Gastroesophageal sphincter (tissue), 4 donors: Measurements from ENCODE around the gene MEF2A. TPM values are rescaled to one million over a fixed set of nuclear protein-coding genes. Genes with fewer than 3 reads are reported as not detected.
"Not testable (repeated sequence)": the region's sequence is repeated elsewhere in the genome, so short reads cannot be mapped to it uniquely, and the experiment has no call there.

Experiments
- ATAC-seq: fragments of 150-250 bp; one replicate; pipeline ENCODE4 v1.9.1; 2016; ENCODE audit warnings: mild to moderate bottlenecking, moderate library complexity
- H3K27ac ChIP-seq, 4 donors: fragments of 200-600 bp; sonication (generic) in 3 of 4; 1 replicate in 3 of 4; 2 replicates in 1 of 4; pipeline ENCODE4 v1.5.1; 2016 to 2019
- H3K27me3 ChIP-seq: fragments of 200-600 bp; sonication (generic); one replicate; pipeline ENCODE4 v1.5.1; 2019
- H3K36me3 ChIP-seq, 2 donors: fragments of 200-600 bp; sonication (generic); one replicate each; pipeline ENCODE4 v1.5.1; 2019; ENCODE audit warnings: control low read depth in 1 of 2
- H3K4me1 ChIP-seq, 3 donors: fragments of 200-600 bp; sonication (generic); 1 replicate in 2 of 3; 2 replicates in 1 of 3; pipeline ENCODE4 v1.5.1; 2016 to 2019; ENCODE audit warnings: control low read depth in 2 of 3
- H3K4me3 ChIP-seq, 2 donors: fragments of 200-600 bp; sonication (generic); one replicate each; pipeline ENCODE4 v1.5.1; 2019; ENCODE audit warnings: mild to moderate bottlenecking in 1 of 2, moderate library complexity in 1 of 2
- H3K9me3 ChIP-seq, 3 donors: fragments of 200-600 bp; sonication (generic); one replicate each; pipeline ENCODE4 v1.5.1; 2017 to 2019; ENCODE audit warnings: control low read depth in 2 of 3
- EP300 ChIP-seq: sonication (generic); formaldehyde crosslinking; IDR thresholded peaks from one replicate; pipeline ENCODE4 v1.6.1; 2017; ENCODE audit warnings: antibody characterized with exemption, mild to moderate bottlenecking
- POLR2A ChIP-seq, 2 donors: fragments of 450-650 bp; IDR thresholded peaks; one replicate each; pipeline ENCODE4 v1.6.1; 2017; ENCODE audit warnings: antibody characterized with exemption in 2 of 2, mild to moderate bottlenecking in 2 of 2, moderate library complexity in 1 of 2
- POLR2AphosphoS5 ChIP-seq: sonication (generic); formaldehyde crosslinking; IDR thresholded peaks from one replicate; pipeline ENCODE4 v1.6.1; 2017; ENCODE audit warnings: antibody characterized with exemption
- WGBS, 2 donors: methylation state at CpG; one replicate each; pipeline ENCODE4 v1.1.5; 2018; ENCODE audit warnings: low coverage in 1 of 2; 5-methylcytosine and 5-hydroxymethylcytosine counted together
- total RNA-seq, 4 donors: library from RNA; depleted of rRNA; stranded (reverse); fragments of >200 nt; gene quantifications; one replicate each; pipeline ENCODE4 v1.1.0, GENCODE V29; 2016
- TF ChIP-seq, protein P1 (sequence below), 4 experiments: fragments of 200-600 bp in 2 of 4; fragments of 450-650 bp in 2 of 4; sonication (generic) in 1 of 4; IDR thresholded peaks; one replicate each; pipeline ENCODE4 v1.5.1; 2017 to 2019; ENCODE audit warnings: antibody characterized with exemption in 4 of 4, mild to moderate bottlenecking in 2 of 4, moderate library complexity in 2 of 4

MEF2A gene
- 100 to 1,000 TPM in 2 of 4 donors, 10 to 100 TPM in 2; 68.8 to 133 (median 95.7) TPM for total RNA-seq

DNA sequence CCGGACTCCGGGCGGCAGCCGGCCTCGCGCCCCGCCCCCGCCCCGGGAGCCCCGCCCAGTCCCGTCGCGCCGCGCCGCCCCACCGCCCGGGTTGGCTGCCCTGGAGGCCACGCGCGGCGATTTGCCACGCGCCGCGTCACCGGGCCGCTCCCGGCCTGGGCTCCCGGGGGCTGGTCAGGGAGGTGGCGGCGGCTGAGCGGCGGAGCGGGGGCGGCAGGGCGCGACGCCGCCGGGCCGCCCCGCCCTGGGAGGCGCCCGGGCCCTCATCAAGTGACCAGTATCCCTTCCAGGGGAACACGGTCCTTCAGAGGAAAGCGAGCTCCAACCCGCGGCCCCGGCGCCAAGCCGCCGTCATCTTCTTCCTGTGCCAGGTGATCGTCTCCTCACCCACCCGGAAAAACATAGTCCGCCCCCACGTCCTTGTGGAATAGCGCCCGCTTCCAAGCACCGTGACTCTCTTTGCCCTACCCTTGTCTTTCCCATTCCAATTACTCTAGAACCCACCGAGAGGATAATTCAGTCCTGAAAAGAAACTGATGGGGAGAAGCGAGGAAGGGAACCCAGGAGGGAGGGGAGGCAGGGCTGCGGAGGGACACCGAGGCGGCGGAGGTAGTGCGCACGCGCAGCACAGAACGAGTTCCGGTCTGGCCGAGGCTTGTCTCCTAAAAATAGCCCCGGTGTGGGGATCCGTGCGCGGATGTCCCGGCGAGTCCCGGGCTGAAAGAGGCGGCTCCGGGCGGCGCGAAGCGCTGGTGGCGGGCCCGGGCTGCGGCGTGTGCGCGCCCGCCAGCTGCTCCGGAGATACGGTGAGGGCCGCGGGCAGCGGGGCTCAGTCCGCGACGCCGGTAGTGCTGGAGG lies at the start of gene MEF2A:
TSS of gene MEF2A (plus strand) at position 686 of the 858 bp plus-strand sequence. CDS start 67,136 bp downstream, outside the sequence.
- H3K9me3 ChIP-seq, result no peaks in the 10 kb centered on the region
- no peaks in the 10 kb centered on the region for H3K27me3 ChIP-seq
- TF ChIP-seq POLR2AphosphoS5 (peak; percentile 94), POLR2A (IDR thresholded peaks at IDR 0.05) (peak; percentile 84 to 88), EP300 (no peak)
- TF ChIP-seq, protein P1, sequence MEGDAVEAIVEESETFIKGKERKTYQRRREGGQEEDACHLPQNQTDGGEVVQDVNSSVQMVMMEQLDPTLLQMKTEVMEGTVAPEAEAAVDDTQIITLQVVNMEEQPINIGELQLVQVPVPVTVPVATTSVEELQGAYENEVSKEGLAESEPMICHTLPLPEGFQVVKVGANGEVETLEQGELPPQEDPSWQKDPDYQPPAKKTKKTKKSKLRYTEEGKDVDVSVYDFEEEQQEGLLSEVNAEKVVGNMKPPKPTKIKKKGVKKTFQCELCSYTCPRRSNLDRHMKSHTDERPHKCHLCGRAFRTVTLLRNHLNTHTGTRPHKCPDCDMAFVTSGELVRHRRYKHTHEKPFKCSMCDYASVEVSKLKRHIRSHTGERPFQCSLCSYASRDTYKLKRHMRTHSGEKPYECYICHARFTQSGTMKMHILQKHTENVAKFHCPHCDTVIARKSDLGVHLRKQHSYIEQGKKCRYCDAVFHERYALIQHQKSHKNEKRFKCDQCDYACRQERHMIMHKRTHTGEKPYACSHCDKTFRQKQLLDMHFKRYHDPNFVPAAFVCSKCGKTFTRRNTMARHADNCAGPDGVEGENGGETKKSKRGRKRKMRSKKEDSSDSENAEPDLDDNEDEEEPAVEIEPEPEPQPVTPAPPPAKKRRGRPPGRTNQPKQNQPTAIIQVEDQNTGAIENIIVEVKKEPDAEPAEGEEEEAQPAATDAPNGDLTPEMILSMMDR (IDR thresholded peaks at IDR 0.05), result peak in 1 of 4 experiments; percentile 4
- peak; percentile 93 for ATAC-seq
- no peaks in the 10 kb centered on the region for H3K36me3 ChIP-seq
- 0% methylated on average over 7 of the region's 101 CpGs; no CpG with 5 or more reads in 1 of the 2 donors for WGBS, 2 donors
- peak within 1 kb of the TSS; percentile 94 to 98 (median 96) for H3K27ac ChIP-seq
- peaks cover 0 to 46% (median 12%) of the 10 kb centered on the region in 3 donors for H3K4me1 ChIP-seq
- H3K4me3 ChIP-seq, result peak within 1 kb of the TSS; percentile 75 to 87

DNA sequence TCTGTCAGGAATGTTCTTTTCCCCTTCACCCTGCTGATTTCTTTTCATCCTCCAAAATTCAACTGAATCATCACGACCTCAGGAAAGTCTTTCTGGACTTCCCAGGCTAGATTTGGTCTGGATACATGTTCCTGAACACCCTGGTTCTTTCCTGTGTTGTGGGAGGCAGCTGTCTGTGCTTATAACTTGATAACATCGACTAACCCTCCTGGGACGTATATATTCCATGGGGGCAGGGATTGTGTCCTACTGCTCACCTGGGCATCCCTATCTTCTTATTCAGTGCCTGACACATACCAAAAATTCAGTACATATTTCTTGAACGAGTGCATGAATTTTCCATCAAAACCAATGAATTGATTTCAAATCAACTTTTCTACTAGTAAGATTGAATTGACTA lies 47.6 kb upstream of the MEF2A start:
- Histone ChIP-seq H3K36me3 (no peaks in the 10 kb centered on the region), H3K9me3 (no peaks in the 10 kb centered on the region), H3K4me1 (no peaks in the 10 kb centered on the region), H3K27ac (no peak overlapping the region), H3K27me3 (no peaks in the 10 kb centered on the region), H3K4me3 (no peak overlapping the region)
- TF ChIP-seq POLR2AphosphoS5, result no peak
- TF ChIP-seq, protein P1 (IDR thresholded peaks at IDR 0.05), result no peak
- TF ChIP-seq POLR2A (IDR thresholded peaks at IDR 0.05), result no peak
- no peak for TF ChIP-seq EP300
- ATAC-seq, result no peak
- whole genome bisulfite sequencing, 2 donors, result 88% methylated on average over 2 to 4 of the region's 4 CpGs

DNA sequence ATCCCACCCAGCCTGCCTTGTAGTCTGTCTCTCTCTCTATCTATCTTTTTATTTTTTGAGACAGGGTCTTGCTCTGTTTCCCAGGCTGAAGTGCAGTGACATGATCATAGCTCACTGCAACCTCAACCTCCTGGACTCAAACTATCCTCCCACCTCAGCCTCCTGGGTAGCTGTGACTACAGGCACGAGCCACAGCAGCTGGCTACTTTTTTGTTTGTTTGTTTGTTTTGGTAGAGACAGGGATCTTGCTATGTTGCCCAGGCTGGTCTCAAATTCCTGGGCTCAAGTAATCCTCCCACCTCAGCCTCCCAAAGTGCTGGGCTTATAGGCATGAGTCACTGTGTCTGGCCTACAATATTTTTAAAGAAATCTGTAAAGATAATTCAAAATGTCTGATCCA lies 46.4 kb upstream of the MEF2A start:
- WGBS, 2 donors, result 80 to 100% methylated on average over 1 of the region's 1 CpG
- not testable (repeated sequence) for H3K27ac ChIP-seq, H3K4me3 ChIP-seq, H3K9me3 ChIP-seq, H3K36me3 ChIP-seq, H3K27me3 ChIP-seq, ATAC-seq, H3K4me1 ChIP-seq

DNA sequence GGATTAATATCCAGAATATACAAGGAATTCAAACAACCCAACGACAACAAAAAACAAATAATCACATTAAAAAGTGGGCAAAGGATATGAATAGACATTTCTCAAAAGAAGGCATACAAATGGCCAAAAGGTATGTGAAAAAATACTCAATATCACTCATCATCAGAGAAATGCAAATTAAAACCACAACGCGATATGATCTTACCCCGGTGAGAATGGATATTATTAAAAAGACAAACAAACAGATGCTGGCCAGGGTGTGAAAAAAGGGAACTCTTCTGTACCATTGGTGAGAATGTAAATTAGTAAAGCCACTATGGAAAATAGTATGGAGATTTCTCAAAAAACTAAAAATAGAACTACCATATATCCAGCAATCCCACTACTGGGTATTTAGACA lies 43.5 kb upstream of the MEF2A start:
- no peak for ATAC-seq
- Histone ChIP-seq H3K36me3 (no peaks in the 10 kb centered on the region), H3K9me3 (no peaks in the 10 kb centered on the region), H3K4me1 (no peaks in the 10 kb centered on the region), H3K27ac (no peak overlapping the region), H3K4me3 (no peak overlapping the region), H3K27me3 (no peaks in the 10 kb centered on the region)
- WGBS, 2 donors, result 88 to 100% methylated on average over 4 of the region's 4 CpGs
- TF ChIP-seq POLR2A (IDR thresholded peaks at IDR 0.05), result no peak
- TF ChIP-seq, protein P1 (IDR thresholded peaks at IDR 0.05), result no peak
- TF ChIP-seq EP300, result no peak
- TF ChIP-seq POLR2AphosphoS5, result no peak

DNA sequence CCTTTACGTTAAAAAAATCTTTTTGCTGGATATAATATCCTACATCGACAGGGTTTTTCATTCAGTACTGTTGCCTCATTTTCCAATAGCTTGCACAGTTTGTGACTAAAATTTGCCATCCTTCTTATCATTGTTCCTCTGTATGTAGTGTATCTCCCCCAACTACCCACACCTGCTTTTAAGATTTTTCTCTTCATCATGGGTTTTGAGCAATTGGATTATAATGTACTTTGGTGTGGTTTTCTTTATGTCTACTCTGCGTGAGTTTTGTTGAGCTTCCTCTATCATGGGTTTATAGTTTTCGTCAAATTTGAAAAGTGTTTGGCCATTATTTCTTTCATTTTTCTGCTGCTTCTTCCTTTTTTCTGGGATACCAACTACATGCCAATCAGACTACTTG lies 39.6 kb upstream of the MEF2A start:
- 35 to 68% methylated on average over 2 to 4 of the region's 4 CpGs for WGBS, 2 donors
- no peak for TF ChIP-seq POLR2AphosphoS5
- TF ChIP-seq EP300, result no peak
- TF ChIP-seq, protein P1 (IDR thresholded peaks at IDR 0.05), result no peak
- no peak for TF ChIP-seq POLR2A (IDR thresholded peaks at IDR 0.05)
- no peaks in the 10 kb centered on the region for H3K4me1 ChIP-seq
- no peak overlapping the region for H3K4me3 ChIP-seq
- no peaks in the 10 kb centered on the region for H3K36me3 ChIP-seq
- no peaks in the 10 kb centered on the region for H3K27me3 ChIP-seq
- no peak overlapping the region for H3K27ac ChIP-seq
- ATAC-seq, result no peak
- no peaks in the 10 kb centered on the region for H3K9me3 ChIP-seq
